Measurements from ENCODE around the gene IL4. TPM values are rescaled to one million over a fixed set of nuclear protein-coding genes. Genes with fewer than 3 reads are reported as not detected.

The IL4 gene
- total RNA-seq, 1 experiment from 2014 or later = not detected

DNA sequence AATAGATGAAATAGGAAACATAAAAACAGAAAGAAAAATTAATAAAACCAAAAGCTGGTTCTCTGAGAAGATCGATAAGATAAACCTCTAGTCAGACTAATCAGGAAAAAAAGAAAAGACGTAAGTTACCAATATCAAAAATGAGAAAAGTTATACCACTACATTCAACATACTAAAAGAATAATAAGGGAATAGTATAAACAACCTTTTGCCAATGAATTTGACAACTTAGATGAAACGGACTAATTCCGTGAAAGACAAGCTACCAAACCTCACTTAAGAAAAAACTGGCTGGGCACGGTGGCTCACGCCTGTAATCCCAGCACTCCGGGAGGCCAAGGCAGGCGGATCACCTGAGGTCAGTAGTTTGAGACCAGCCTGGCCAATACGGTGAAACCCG, 56.1 kb downstream of the IL4 start:
- Histone ChIP-seq H3K79me2 (ENCODE audit: low read depth) (peaks cover 10% of the 10 kb centered on the region; the same call in 1 of the 2 replicates), H3K36me3 (ENCODE audit: low read depth) (peaks cover 3% of the 10 kb centered on the region; the same call in 1 of the 2 replicates), H3K27me3 (ENCODE audit: insufficient read depth, low read depth) (no peaks in the 10 kb centered on the region), H4K20me1 (ENCODE audit: insufficient read depth) (no peaks in the 10 kb centered on the region), H3K4me1 (replicated peaks; ENCODE audit: insufficient read depth) (no peaks in the 10 kb centered on the region), H2AFZ (no peak overlapping the region), H3K27ac (no peak overlapping the region), H3F3A (ENCODE audit: insufficient read depth, low read depth) (no peaks in the 10 kb centered on the region), H3K4me3 (no peak overlapping the region), H3K9me3 (ENCODE audit: insufficient read depth, low read depth) (no peaks in the 10 kb centered on the region), H3K9me2 (ENCODE audit: insufficient read depth) (no peaks in the 10 kb centered on the region), H3K4me2 (no peak overlapping the region)
- CTCF ChIA-PET = interaction anchor here (0.6 kb wide), 1 partner anchor 44 kb away, joined by 3 read pairs; no protein-coding TSS in a partner anchor
- intact Hi-C loops (cut with micrococcal nuclease; ENCODE audit: unreplicated experiment) = loop anchor here (10.0 kb wide), 1 partner anchor 345 kb away; no protein-coding TSS in a partner anchor
- TF ChIP-seq EZH2 (IDR thresholded peaks at IDR 0.05; ENCODE audit: low read depth) = no peak
- TF ChIP-seq, protein P1, sequence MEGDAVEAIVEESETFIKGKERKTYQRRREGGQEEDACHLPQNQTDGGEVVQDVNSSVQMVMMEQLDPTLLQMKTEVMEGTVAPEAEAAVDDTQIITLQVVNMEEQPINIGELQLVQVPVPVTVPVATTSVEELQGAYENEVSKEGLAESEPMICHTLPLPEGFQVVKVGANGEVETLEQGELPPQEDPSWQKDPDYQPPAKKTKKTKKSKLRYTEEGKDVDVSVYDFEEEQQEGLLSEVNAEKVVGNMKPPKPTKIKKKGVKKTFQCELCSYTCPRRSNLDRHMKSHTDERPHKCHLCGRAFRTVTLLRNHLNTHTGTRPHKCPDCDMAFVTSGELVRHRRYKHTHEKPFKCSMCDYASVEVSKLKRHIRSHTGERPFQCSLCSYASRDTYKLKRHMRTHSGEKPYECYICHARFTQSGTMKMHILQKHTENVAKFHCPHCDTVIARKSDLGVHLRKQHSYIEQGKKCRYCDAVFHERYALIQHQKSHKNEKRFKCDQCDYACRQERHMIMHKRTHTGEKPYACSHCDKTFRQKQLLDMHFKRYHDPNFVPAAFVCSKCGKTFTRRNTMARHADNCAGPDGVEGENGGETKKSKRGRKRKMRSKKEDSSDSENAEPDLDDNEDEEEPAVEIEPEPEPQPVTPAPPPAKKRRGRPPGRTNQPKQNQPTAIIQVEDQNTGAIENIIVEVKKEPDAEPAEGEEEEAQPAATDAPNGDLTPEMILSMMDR (conservative IDR thresholded peaks at IDR 0.05) = no peak
- BruUV-seq (replicated peaks) = no TSS peak
- POLR2A ChIA-PET (ENCODE audit: unreplicated experiment) = interaction anchor here (0.6 kb wide), 1 partner anchor 233 kb away, joined by 4 read pairs; no protein-coding TSS in a partner anchor
- DNase-seq = no peak

Other genes starting within 250 kb of the IL4 start
- 27.1 and 38.9 TPM in 2 replicates for gene IRF1, start 183.2 kb upstream of the IL4 start, total RNA-seq (2021)
- not detected in 2 replicates for gene IL5, start 130.5 kb upstream of the IL4 start, total RNA-seq (2021)
- gene RAD50, start 117.0 kb upstream of the IL4 start, total RNA-seq (2021) = 33.9 and 42.2 TPM in 2 replicates
- not detected in 2 replicates for gene IL13, start 15.8 kb upstream of the IL4 start, total RNA-seq (2021)
- 10.1 and 15.2 TPM in 2 replicates for gene KIF3A, start 63.6 kb downstream of the IL4 start, total RNA-seq (2021)
- gene CCNI2, start 73.4 kb downstream of the IL4 start, total RNA-seq (2021) = 1.2 and 1.7 TPM in 2 replicates
- gene SEPTIN8, start 103.2 kb downstream of the IL4 start, total RNA-seq (2021) = 22.3 and 24.2 TPM in 2 replicates
- gene SOWAHA, start 139.3 kb downstream of the IL4 start, total RNA-seq (2021) = not detected in 2 replicates
- gene SHROOM1, start 156.7 kb downstream of the IL4 start, total RNA-seq (2021) = 23.3 and 23.5 TPM in 2 replicates
- gene GDF9, start 192.5 kb downstream of the IL4 start, total RNA-seq (2021) = 0.73 and 1.4 TPM in 2 replicates
- gene UQCRQ, start 192.7 kb downstream of the IL4 start, total RNA-seq (2021) = 414 and 446 TPM in 2 replicates
- gene LEAP2, start 199.7 kb downstream of the IL4 start, total RNA-seq (2021) = 4.4 and 4.5 TPM in 2 replicates

Measured in PC-9 (cell line).